ENCODE data around the gene SLC24A3.

- TF ChIP-seq CTCF (conservative IDR thresholded peaks at IDR 0.05) (no peak), EZH2 (IDR thresholded peaks at IDR 0.05; ENCODE audit: low read depth) (no peak)
Observed at GRCh38 chr20:19260412-19261090, 48.1 kb downstream of the SLC24A3 start.

Data from PC-9 (cell line).